Stimulated activated CD4-positive, alpha-beta T cell treated with anti-CD3 and anti-CD28 coated beads, Interleukin-15, amount 100 ng/mL, for 24 hours (primary cell): ENCODE data around the gene CFAP298.
"Not testable (repeated sequence)": the region's sequence is repeated elsewhere in the genome, so short reads cannot be mapped to it uniquely, and the experiment has no call there.

Source experiments
- DNase-seq: peaks from one replicate; pipeline ENCODE4 v3.0.0-alpha.2; 2020

The CFAP298 gene

GRCh38 chr21:32565856-32566465 lies 46.2 kb downstream of the CFAP298 start:
- no peak for DNase-seq

GRCh38 chr21:32562915-32563314 lies 49.3 kb downstream of the CFAP298 start:
- DNase-seq, result no peak

- no peak for DNase-seq
These were observed 49.8 kb downstream of the CFAP298 start for GRCh38 chr21:32562426-32562825.

GRCh38 chr21:32561476-32561875 lies 50.7 kb downstream of the CFAP298 start:
- DNase-seq, result not testable (repeated sequence)

GRCh38 chr21:32560896-32561295 lies 51.3 kb downstream of the CFAP298 start:
- DNase-seq, result no peak

- DNase-seq, result no peak
These were observed 53.1 kb downstream of the CFAP298 start for GRCh38 chr21:32559006-32559610.

GRCh38 chr21:32558106-32558505 lies 54.1 kb downstream of the CFAP298 start:
- no peak for DNase-seq

GRCh38 chr21:32554832-32555638 lies 57.1 kb downstream of the CFAP298 start:
- DNase-seq, result no peak

- DNase-seq, result no peak
These were observed 62.3 kb downstream of the CFAP298 start for GRCh38 chr21:32549886-32550285.

GRCh38 chr21:32549440-32549839 lies 62.7 kb downstream of the CFAP298 start:
- no peak for DNase-seq
